IMR-90 (cell line): Measurements from ENCODE around the gene ELMOD3. TPM values are rescaled to one million over a fixed set of nuclear protein-coding genes. Genes with fewer than 3 reads are reported as not detected.

Experiments used
- ATAC-seq: fragments of 200-7000 bp; cut with Tn5 transposase; 2 replicates; pipeline ENCODE4 v1.9.1; 2020; ENCODE audit warnings: low read depth, mild to moderate bottlenecking, moderate library complexity
- BruUV-seq: library from RNA; stranded (reverse); fragments of 400-500 nt; replicated peaks from 2 replicates; lab custom pipeline; 2021; lab: Mats Ljungman, UMichigan
- CTCF ChIA-PET: fragments of 300-600 bp; formaldehyde crosslinking; extraction: SDS; loops from one replicate; lab custom pipeline; 2021; ENCODE audit warnings: antibody characterized with exemption; lab: Yijun Ruan, JAX
- POLR2A ChIA-PET: fragments of 300-600 bp; sonication (Branson Sonifier 250); formaldehyde crosslinking; loops from one replicate; lab custom pipeline; 2022; ENCODE audit warnings: antibody characterized with exemption; ENCODE audit not compliant: unreplicated experiment; lab: Charles Lee
- DNase-seq: peaks from one replicate; pipeline ENCODE4 v3.0.0; 2013
- H2AFZ ChIP-seq: replicated peaks from 2 replicates; pipeline ENCODE3; 2013; ENCODE audit warnings: low read length, mild to moderate bottlenecking; ENCODE audit not compliant: poor library complexity
- H2AK5ac ChIP-seq: 2 replicates; pipeline ENCODE4 v1.6.1; 2013; ENCODE audit warnings: low read depth, low read length, inconsistent platforms
- H2AK9ac ChIP-seq: replicated peaks from 2 replicates; pipeline ENCODE3; 2013; ENCODE audit warnings: mild to moderate bottlenecking, low read depth, low read length, moderate library complexity; ENCODE audit not compliant: poor library complexity
- H2BK120ac ChIP-seq: 2 replicates; pipeline ENCODE4 v1.6.1; 2013; ENCODE audit warnings: low read depth, low read length, inconsistent platforms
- H2BK15ac ChIP-seq: 3 replicates; pipeline ENCODE4 v1.6.1; 2013; ENCODE audit warnings: low read depth, low read length, inconsistent platforms
- H2BK20ac ChIP-seq: 2 replicates; pipeline ENCODE4 v1.6.1; 2013; ENCODE audit warnings: low read depth, mild to moderate bottlenecking, inconsistent platforms, low read length, moderate library complexity
- H2BK5ac ChIP-seq: 2 replicates; pipeline ENCODE4 v1.6.1; 2013; ENCODE audit warnings: mild to moderate bottlenecking, low read depth, low read length, inconsistent platforms; ENCODE audit not compliant: poor library complexity, severe bottlenecking
- H3K14ac ChIP-seq: replicated peaks from 2 replicates; pipeline ENCODE4 v1.6.1; 2013; ENCODE audit warnings: low read depth, low read length, inconsistent platforms
- H3K18ac ChIP-seq: 2 replicates; pipeline ENCODE4 v1.6.1; 2013; ENCODE audit warnings: low read depth, low read length, control low read depth
- H3K23ac ChIP-seq: 2 replicates; pipeline ENCODE4 v1.6.1; 2013; ENCODE audit warnings: low read depth, low read length, inconsistent platforms
- H3K27ac ChIP-seq: 2 replicates; pipeline ENCODE4 v1.5.1; 2013; ENCODE audit warnings: mild to moderate bottlenecking, control low read depth, low read length; ENCODE audit not compliant: insufficient read depth
- H3K27me3 ChIP-seq: 2 replicates; pipeline ENCODE4 v1.6.1; 2013; ENCODE audit warnings: low read length; ENCODE audit not compliant: control insufficient read depth, insufficient read depth
- H3K36me3 ChIP-seq: 2 replicates; pipeline ENCODE4 v1.6.1; 2013; ENCODE audit warnings: low read length, mixed read lengths; ENCODE audit not compliant: control insufficient read depth, insufficient read depth
- H3K4ac ChIP-seq: 2 replicates; pipeline ENCODE4 v1.6.1; 2013; ENCODE audit warnings: low read depth, low read length, inconsistent platforms
- H3K4me1 ChIP-seq: 2 replicates; pipeline ENCODE4 v1.6.1; 2013; ENCODE audit warnings: low read length, mixed read lengths; ENCODE audit not compliant: control insufficient read depth, insufficient read depth
- H3K4me2 ChIP-seq: 2 replicates; pipeline ENCODE4 v1.6.1; 2013; ENCODE audit warnings: low read depth, mild to moderate bottlenecking, control low read depth, low read length, moderate library complexity
- H3K4me3 ChIP-seq: 2 replicates; pipeline ENCODE4 v1.5.1; 2013; ENCODE audit warnings: low read depth, mild to moderate bottlenecking, control low read depth, low read length, moderate library complexity; ENCODE audit not compliant: insufficient read depth
- H3K56ac ChIP-seq: 2 replicates; pipeline ENCODE4 v1.6.1; 2013; ENCODE audit warnings: low read length, inconsistent platforms; ENCODE audit not compliant: insufficient read depth; ENCODE audit errors: extremely low read depth
- H3K79me1 ChIP-seq, 2 experiments: 2 replicates each; pipeline ENCODE4 v1.6.1; 2013; ENCODE audit warnings: low read length in 2 of 2, inconsistent platforms in 1 of 2, low read depth in 1 of 2
- H3K9ac ChIP-seq: 2 replicates; pipeline ENCODE4 v1.6.1; 2013; ENCODE audit warnings: low read depth, low read length, control low read depth
- H3K9me1 ChIP-seq: 2 replicates; pipeline ENCODE4 v1.6.1; 2013; ENCODE audit warnings: low read length, inconsistent platforms; ENCODE audit not compliant: insufficient read depth
- H3K9me3 ChIP-seq: 2 replicates; pipeline ENCODE4 v1.6.1; 2013; ENCODE audit warnings: low read length; ENCODE audit not compliant: control insufficient read depth, insufficient read depth
- H4K20me1 ChIP-seq: 2 replicates; pipeline ENCODE4 v1.6.1; 2013; ENCODE audit warnings: low read length, inconsistent platforms; ENCODE audit not compliant: insufficient read depth
- H4K5ac ChIP-seq: 2 replicates; pipeline ENCODE4 v1.6.1; 2013; ENCODE audit warnings: mild to moderate bottlenecking, low read depth, low read length, control low read depth
- H4K8ac ChIP-seq, 2 experiments: 2 replicates each; pipeline ENCODE4 v1.6.1; 2013; ENCODE audit warnings: low read depth in 2 of 2, low read length in 2 of 2, control low read depth in 1 of 2, inconsistent platforms in 1 of 2
- H4K91ac ChIP-seq: 2 replicates; pipeline ENCODE4 v1.6.1; 2013; ENCODE audit warnings: low read depth, low read length, inconsistent platforms; ENCODE audit not compliant: insufficient read depth
- BHLHE40 ChIP-seq: fragments of 150-350 bp; IDR thresholded peaks from 2 replicates; pipeline ENCODE4 v1.6.1; 2016; ENCODE audit warnings: mild to moderate bottlenecking, low read depth, low read length
- CEBPB ChIP-seq: IDR thresholded peaks from 2 replicates; pipeline ENCODE4 v1.6.1; 2012; ENCODE audit warnings: low read depth, low read length, improper control_type of control experiment
- CHD1 ChIP-seq: IDR thresholded peaks from 2 replicates; pipeline ENCODE4 v1.6.1; 2012; ENCODE audit warnings: low read depth, low read length, improper control_type of control experiment
- ELK1 ChIP-seq: fragments of 150-350 bp; IDR thresholded peaks from 2 replicates; pipeline ENCODE4 v1.6.1; 2016; ENCODE audit warnings: low read depth, mild to moderate bottlenecking, low read length, moderate library complexity, borderline replicate concordance
- FOS ChIP-seq: fragments of 150-350 bp; IDR thresholded peaks from 2 replicates; pipeline ENCODE4 v1.6.1; 2016; ENCODE audit warnings: low read depth, low read length
- MAFK ChIP-seq: IDR thresholded peaks from 2 replicates; pipeline ENCODE4 v1.6.1; 2012; ENCODE audit warnings: low read depth, low read length, improper control_type of control experiment
- MAZ ChIP-seq: IDR thresholded peaks from 2 replicates; pipeline ENCODE4 v1.6.1; 2012; ENCODE audit warnings: low read depth, mild to moderate bottlenecking, low read length, improper control_type of control experiment, moderate library complexity, borderline replicate concordance
- MXI1 ChIP-seq: IDR thresholded peaks from 2 replicates; pipeline ENCODE4 v1.6.1; 2012; ENCODE audit warnings: low read depth, mild to moderate bottlenecking, low read length, moderate library complexity, borderline replicate concordance
- NFE2L2 ChIP-seq: fragments of 150-350 bp; IDR thresholded peaks from 2 replicates; pipeline ENCODE4 v1.6.1; 2016; ENCODE audit warnings: low read depth, mild to moderate bottlenecking, low read length
- RAD21 ChIP-seq: IDR thresholded peaks from 2 replicates; pipeline ENCODE4 v1.6.1; 2012; ENCODE audit warnings: low read length, improper control_type of control experiment
- RCOR1 ChIP-seq: IDR thresholded peaks from 2 replicates; pipeline ENCODE4 v1.6.1; 2012; ENCODE audit warnings: mild to moderate bottlenecking, low read length, improper control_type of control experiment; ENCODE audit not compliant: insufficient replicate concordance
- WGBS, 2 experiments: methylation state at CpG; one replicate each; pipeline versions ENCODE4 v1.1.5 to v1.1.7; 2013; ENCODE audit warnings: missing lambda C conversion rate in 2 of 2; ENCODE audit not compliant: insufficient read length in 1 of 2; ENCODE audit errors: extremely low coverage in 2 of 2; 5-methylcytosine and 5-hydroxymethylcytosine counted together
- dilution Hi-C: fragments of 300-500 bp; cut with HindIII; formaldehyde crosslinking; loops from one replicate; pipeline ENCODE4 v1.14.3; 2018; ENCODE audit warnings: low sequenced_read_pairs; ENCODE audit not compliant: unreplicated experiment
- in situ Hi-C: fragments of 300-500 bp; cut with MboI; formaldehyde crosslinking; loops from 3 replicates; pipeline ENCODE4 v1.14.3; 2019; ENCODE audit warnings: low sequenced_read_pairs, inconsistent platforms, mixed read lengths
- intact Hi-C: fragments of 100-400 bp; cut with micrococcal nuclease; formaldehyde crosslinking; loops from 2 replicates; pipeline ENCODE4 v1.10.0; 2022
- polyA plus RNA-seq, 3 experiments: library from polyadenylated mRNA; depleted of rRNA; stranded (reverse); fragments of >200 nt; gene quantifications; 2 replicates each; pipeline ENCODE4 v1.2.3, GENCODE V29; 2012; ENCODE audit warnings: low replicate concordance in 1 of 3
- total RNA-seq: library from RNA; depleted of rRNA; stranded (reverse); fragments of >200 nt; gene quantifications from 2 replicates; pipeline ENCODE4 v1.2.3, GENCODE V29; 2012
- TF ChIP-seq, protein P1 (sequence below): conservative IDR thresholded peaks from 2 replicates; pipeline ENCODE4 v1.5.1; 2012; ENCODE audit warnings: mild to moderate bottlenecking, low read depth, low read length, improper control_type of control experiment

Gene ELMOD3
- total and polyA plus RNA-seq, 2 of the 4 experiments (the other 2 are of a cell fraction), result 13.1 to 20.7 TPM

DNA sequence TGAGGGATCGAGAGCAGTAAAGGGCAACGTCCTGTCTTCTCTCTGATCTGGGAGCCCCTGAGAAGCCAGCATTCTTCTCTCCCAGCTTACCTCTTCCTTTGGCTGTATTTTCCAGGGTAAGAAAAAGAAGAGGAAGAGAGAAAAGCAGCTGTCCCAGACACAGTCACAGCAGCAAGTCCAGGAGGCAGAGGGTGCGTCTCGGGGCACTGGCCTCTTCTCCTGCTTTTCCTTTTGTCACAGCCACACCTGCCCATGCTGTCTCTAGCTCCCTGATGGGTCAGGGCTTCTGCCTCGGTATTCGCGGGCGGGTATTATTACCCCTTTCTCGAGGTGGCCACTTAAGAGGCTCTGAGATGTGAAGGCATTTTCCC is 47.1 kb upstream of the ELMOD3 start:
- in situ Hi-C loops (no loop called here), dilution Hi-C loops (no loop called here), intact Hi-C loops (no loop called here)
- Histone ChIP-seq H3K27me3 (no peaks in the 10 kb centered on the region), H2AK5ac (no peak overlapping the region), H3K4me3 (no peak overlapping the region), H2AFZ (no peak overlapping the region), H4K8ac (no peak overlapping the region), H3K9ac (no peak overlapping the region), H3K14ac (no peak overlapping the region), H4K91ac (no peak overlapping the region), H3K9me3 (no peaks in the 10 kb centered on the region), H3K27ac (no peak overlapping the region), H3K4ac (no peak overlapping the region), H3K79me1 (peaks cover 6 to 33% of the 10 kb centered on the region in 2 experiments; a peak in 2 of 4 replicates), H3K56ac (no peak overlapping the region), H3K4me2 (no peak overlapping the region), H3K4me1 (peaks cover 17% of the 10 kb centered on the region), H3K9me1 (peaks cover 12% of the 10 kb centered on the region), H2BK120ac (no peak overlapping the region), H3K18ac (no peak overlapping the region), H3K23ac (no peak overlapping the region), H3K36me3 (peaks cover 48% of the 10 kb centered on the region), H2BK15ac (no peak overlapping the region), H2BK5ac (no peak overlapping the region), H4K20me1 (peaks cover 12% of the 10 kb centered on the region; the same call in 1 of the 2 replicates), H2BK20ac (no peak overlapping the region), H2AK9ac (peak overlapping the region; percentile 18), H4K5ac (no peak overlapping the region)
- TF ChIP-seq NFE2L2 (no peak), RCOR1 (no peak), CEBPB (no peak), RAD21 (no peak), CHD1 (no peak), MXI1 (no peak), BHLHE40 (no peak), ELK1 (no peak), MAZ (no peak), MAFK (no peak), FOS (no peak)
- TF ChIP-seq, protein P1, sequence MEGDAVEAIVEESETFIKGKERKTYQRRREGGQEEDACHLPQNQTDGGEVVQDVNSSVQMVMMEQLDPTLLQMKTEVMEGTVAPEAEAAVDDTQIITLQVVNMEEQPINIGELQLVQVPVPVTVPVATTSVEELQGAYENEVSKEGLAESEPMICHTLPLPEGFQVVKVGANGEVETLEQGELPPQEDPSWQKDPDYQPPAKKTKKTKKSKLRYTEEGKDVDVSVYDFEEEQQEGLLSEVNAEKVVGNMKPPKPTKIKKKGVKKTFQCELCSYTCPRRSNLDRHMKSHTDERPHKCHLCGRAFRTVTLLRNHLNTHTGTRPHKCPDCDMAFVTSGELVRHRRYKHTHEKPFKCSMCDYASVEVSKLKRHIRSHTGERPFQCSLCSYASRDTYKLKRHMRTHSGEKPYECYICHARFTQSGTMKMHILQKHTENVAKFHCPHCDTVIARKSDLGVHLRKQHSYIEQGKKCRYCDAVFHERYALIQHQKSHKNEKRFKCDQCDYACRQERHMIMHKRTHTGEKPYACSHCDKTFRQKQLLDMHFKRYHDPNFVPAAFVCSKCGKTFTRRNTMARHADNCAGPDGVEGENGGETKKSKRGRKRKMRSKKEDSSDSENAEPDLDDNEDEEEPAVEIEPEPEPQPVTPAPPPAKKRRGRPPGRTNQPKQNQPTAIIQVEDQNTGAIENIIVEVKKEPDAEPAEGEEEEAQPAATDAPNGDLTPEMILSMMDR, result no peak
- BruUV-seq, result no TSS peak
- CTCF ChIA-PET, result no interaction called here
- no peak for ATAC-seq
- no peak for DNase-seq
- no CpG with 5 or more reads among the region's 9 CpGs for WGBS, 2 experiments
- POLR2A ChIA-PET, result no interaction called here
